ENCODE data around the gene ZSCAN10. TPM values are rescaled to one million over a fixed set of nuclear protein-coding genes. Genes with fewer than 3 reads are reported as not detected.
"Not testable (repeated sequence)": the region's sequence is repeated elsewhere in the genome, so short reads cannot be mapped to it uniquely, and the experiment has no call there.

ZSCAN10 gene
- total RNA-seq, 1 donor from 2014 or later, result 50.7 TPM

DNA sequence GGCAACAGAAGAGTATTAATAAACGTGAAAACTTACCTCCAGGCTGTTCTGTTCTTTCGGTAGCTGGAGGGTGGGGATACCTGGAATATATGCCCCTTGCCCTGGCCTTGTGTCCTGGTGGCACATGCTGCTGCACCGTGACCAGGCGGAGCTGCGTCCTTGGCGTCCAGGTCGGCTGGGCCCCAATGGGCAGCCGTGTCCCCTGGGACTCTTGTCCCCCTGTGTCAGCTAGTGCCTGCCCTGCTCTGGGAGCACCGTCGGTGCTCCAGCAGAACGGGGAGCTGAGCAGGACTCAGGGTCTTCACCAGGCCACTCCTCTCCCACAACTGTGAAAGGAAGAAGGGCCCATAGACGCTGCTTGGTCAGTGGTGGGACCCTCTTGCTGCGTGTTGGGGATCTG lies 43.7 kb upstream of the ZSCAN10 start:
- H3K4me3 Mint-ChIP-seq (ENCODE audit: unreplicated experiment), result peak overlapping the region; percentile 78
- H3K36me3 Mint-ChIP-seq (ENCODE audit: low read depth, unreplicated experiment), result peaks cover 17% of the 10 kb centered on the region
- H3K9me3 Mint-ChIP-seq (ENCODE audit: unreplicated experiment), result no peaks in the 10 kb centered on the region
- no peak overlapping the region for H3K27ac Mint-ChIP-seq (ENCODE audit: unreplicated experiment)
- no peak for DNase-seq (ENCODE audit: low spot score)
- peaks cover under 1% of the 10 kb centered on the region for H3K4me1 Mint-ChIP-seq (ENCODE audit: unreplicated experiment)
- TF ChIP-seq, protein P1, sequence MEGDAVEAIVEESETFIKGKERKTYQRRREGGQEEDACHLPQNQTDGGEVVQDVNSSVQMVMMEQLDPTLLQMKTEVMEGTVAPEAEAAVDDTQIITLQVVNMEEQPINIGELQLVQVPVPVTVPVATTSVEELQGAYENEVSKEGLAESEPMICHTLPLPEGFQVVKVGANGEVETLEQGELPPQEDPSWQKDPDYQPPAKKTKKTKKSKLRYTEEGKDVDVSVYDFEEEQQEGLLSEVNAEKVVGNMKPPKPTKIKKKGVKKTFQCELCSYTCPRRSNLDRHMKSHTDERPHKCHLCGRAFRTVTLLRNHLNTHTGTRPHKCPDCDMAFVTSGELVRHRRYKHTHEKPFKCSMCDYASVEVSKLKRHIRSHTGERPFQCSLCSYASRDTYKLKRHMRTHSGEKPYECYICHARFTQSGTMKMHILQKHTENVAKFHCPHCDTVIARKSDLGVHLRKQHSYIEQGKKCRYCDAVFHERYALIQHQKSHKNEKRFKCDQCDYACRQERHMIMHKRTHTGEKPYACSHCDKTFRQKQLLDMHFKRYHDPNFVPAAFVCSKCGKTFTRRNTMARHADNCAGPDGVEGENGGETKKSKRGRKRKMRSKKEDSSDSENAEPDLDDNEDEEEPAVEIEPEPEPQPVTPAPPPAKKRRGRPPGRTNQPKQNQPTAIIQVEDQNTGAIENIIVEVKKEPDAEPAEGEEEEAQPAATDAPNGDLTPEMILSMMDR (IDR thresholded peaks at IDR 0.05; ENCODE audit: unreplicated experiment), result no peak
- H3K27me3 Mint-ChIP-seq (ENCODE audit: unreplicated experiment), result peaks cover 15% of the 10 kb centered on the region

DNA sequence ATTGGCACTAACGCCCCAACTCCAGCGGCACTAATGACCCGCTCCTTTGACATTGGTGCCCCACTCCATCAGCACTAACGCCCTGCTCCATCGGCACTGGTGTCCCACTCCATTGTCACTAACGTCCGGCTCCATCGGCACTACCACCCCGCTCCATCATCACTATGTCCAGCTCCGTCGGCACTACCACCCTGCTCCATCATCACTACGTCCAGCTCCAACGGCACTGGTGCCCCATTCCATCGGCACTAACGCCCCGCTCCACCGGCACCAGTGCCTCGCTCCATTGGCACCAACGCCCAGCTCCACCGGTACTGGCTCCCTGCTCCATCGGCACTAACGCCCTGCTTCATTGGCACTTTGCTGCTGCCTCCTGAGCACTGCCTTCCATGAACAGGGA lies 43.2 kb upstream of the ZSCAN10 start:
- Mint-ChIP-seq H3K27me3 (ENCODE audit: unreplicated experiment) (peaks cover 14% of the 10 kb centered on the region), H3K9me3 (ENCODE audit: unreplicated experiment) (no peaks in the 10 kb centered on the region), H3K36me3 (ENCODE audit: low read depth, unreplicated experiment) (peaks cover 17% of the 10 kb centered on the region), H3K4me3 (ENCODE audit: unreplicated experiment) (peak overlapping the region; percentile 78), H3K4me1 (ENCODE audit: unreplicated experiment) (peaks cover 2% of the 10 kb centered on the region), H3K27ac (ENCODE audit: unreplicated experiment) (peak overlapping the region; percentile 81)
- TF ChIP-seq, protein P1 (IDR thresholded peaks at IDR 0.05; ENCODE audit: unreplicated experiment), result no peak
- no peak for DNase-seq (ENCODE audit: low spot score)

DNA sequence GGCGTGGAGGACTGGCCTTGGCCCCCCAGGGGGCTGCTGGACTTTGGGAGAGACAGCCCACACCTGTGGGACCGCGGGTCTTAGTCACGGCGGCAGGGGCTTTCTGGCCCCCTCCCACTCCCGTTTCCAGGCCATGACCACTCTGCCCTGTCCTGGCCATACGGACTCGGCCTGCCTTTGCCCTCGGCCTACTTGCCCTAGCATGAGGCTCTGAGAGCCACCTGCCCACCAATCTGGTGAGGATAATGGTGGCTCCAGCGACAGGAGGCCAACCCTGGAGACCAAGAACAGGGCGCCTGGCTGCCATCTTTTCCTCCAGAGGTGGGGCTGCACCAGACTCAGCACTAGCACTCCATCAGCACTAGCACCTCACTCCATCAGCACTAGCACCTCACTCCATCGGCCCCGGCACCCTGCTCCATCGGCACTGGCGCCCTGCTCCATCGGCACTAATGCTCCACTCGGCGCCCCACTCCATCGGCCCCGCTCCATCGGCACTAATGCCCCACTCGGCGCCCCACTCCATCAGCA lies 42.8 kb upstream of the ZSCAN10 start:
- H3K4me1 Mint-ChIP-seq (ENCODE audit: unreplicated experiment), result peaks cover 2% of the 10 kb centered on the region
- H3K4me3 Mint-ChIP-seq (ENCODE audit: unreplicated experiment), result no peak overlapping the region
- H3K36me3 Mint-ChIP-seq (ENCODE audit: low read depth, unreplicated experiment), result peaks cover 17% of the 10 kb centered on the region
- DNase-seq (ENCODE audit: low spot score), result no peak
- peak overlapping the region; percentile 81 for H3K27ac Mint-ChIP-seq (ENCODE audit: unreplicated experiment)
- peaks cover 14% of the 10 kb centered on the region for H3K27me3 Mint-ChIP-seq (ENCODE audit: unreplicated experiment)
- TF ChIP-seq, protein P1 (IDR thresholded peaks at IDR 0.05; ENCODE audit: unreplicated experiment), result no peak
- no peaks in the 10 kb centered on the region for H3K9me3 Mint-ChIP-seq (ENCODE audit: unreplicated experiment)

DNA sequence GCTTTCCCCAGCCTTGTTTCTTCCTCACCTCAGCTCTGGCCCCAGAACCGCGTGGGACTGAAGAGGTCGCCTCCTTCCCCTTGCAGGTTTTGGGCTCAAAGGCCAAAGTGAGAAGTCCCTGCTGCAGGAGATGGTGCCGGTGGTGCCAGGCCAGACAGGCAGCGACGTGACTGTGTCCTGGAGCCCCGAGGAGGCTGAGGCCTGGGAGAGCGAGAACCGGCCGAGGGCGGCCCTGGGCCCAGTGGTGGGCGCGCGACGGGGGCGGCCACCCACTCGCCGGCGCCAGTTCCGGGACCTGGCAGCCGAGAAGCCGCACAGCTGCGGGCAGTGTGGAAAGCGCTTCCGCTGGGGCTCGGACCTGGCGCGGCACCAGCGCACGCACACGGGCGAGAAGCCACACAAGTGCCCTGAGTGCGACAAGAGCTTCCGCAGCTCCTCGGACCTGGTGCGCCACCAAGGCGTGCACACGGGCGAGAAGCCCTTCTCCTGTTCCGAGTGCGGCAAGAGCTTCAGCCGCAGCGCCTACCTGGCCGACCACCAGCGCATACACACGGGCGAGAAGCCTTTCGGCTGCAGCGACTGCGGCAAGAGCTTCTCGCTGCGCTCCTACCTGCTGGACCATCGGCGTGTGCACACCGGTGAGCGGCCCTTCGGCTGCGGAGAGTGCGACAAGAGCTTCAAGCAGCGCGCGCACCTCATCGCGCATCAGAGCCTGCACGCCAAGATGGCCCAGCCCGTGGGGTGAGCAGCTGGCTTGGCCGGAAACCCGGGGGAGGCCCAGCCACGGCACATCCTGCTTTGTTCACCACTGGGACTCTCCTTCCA lies 41.7 kb upstream of the ZSCAN10 start:
- Mint-ChIP-seq H3K27ac (ENCODE audit: unreplicated experiment) (no peak overlapping the region), H3K4me3 (ENCODE audit: unreplicated experiment) (no peak overlapping the region), H3K4me1 (ENCODE audit: unreplicated experiment) (peaks cover 5% of the 10 kb centered on the region), H3K36me3 (ENCODE audit: low read depth, unreplicated experiment) (peaks cover 17% of the 10 kb centered on the region), H3K27me3 (ENCODE audit: unreplicated experiment) (peaks cover 9% of the 10 kb centered on the region), H3K9me3 (ENCODE audit: unreplicated experiment) (no peaks in the 10 kb centered on the region)
- DNase-seq (ENCODE audit: low spot score), result no peak
- TF ChIP-seq, protein P1 (IDR thresholded peaks at IDR 0.05; ENCODE audit: unreplicated experiment), result no peak

DNA sequence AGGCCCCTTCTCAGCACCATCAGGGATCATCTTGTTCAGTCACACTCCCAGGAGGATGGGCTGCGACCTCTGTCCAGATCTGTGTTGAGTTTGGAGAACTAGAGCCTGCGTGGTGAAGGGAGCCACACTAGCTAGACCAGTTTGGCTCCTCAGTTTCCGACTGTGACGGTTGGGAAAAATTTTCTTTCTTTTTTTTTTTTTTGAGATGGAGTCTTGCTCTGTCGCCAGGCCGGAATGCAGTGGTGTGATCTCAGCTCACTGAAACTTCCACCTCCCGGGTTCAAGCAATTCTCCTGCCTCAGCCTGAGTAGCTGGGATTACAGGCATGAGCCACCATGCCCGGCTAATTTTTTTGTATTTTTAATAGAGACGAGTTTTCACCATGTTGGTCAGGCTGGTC lies 40.5 kb upstream of the ZSCAN10 start:
- not testable (repeated sequence) for H3K27me3 Mint-ChIP-seq (ENCODE audit: unreplicated experiment); H3K4me1 Mint-ChIP-seq (ENCODE audit: unreplicated experiment); H3K9me3 Mint-ChIP-seq (ENCODE audit: unreplicated experiment); H3K27ac Mint-ChIP-seq (ENCODE audit: unreplicated experiment); DNase-seq (ENCODE audit: low spot score)
- Mint-ChIP-seq H3K36me3 (ENCODE audit: low read depth, unreplicated experiment) (peaks cover 17% of the 10 kb centered on the region), H3K4me3 (ENCODE audit: unreplicated experiment) (peak overlapping the region; percentile 25)
